D721Med (cell line): ENCODE results near the gene PHACTR3.

ENCODE experiments used
- DNase-seq: peaks from one replicate; pipeline ENCODE4 v3.0.0; 2011; ENCODE audit warnings: low spot score; ENCODE audit not compliant: insufficient read length
- FAIRE-seq: peaks from 2 replicates; lab custom pipeline; 2011; peaks lifted over from hg19 to GRCh38; lab: Jason Lieb, UNC
- CTCF ChIP-seq: IDR thresholded peaks from 2 replicates; pipeline ENCODE4 v1.5.1; 2012; ENCODE audit warnings: mild to moderate bottlenecking, control low read depth; ENCODE audit not compliant: insufficient read depth; ENCODE audit errors: missing control alignments

The PHACTR3 gene

GRCh38 chr20:59895908-59896307, 291.6 kb downstream of the PHACTR3 start:
- TF ChIP-seq CTCF = no peak
- FAIRE-seq (no peak), DNase-seq (no peak)
